Left ventricle myocardium inferior (tissue), 1 donor: Measurements from ENCODE around the gene TNRC6B. TPM values are rescaled to one million over a fixed set of nuclear protein-coding genes. Genes with fewer than 3 reads are reported as not detected.

ENCODE experiments used
- DNase-seq: peaks from one replicate; pipeline ENCODE4 v3.0.0-alpha.2; 2020
- H3K27ac ChIP-seq: fragments of 200-600 bp; replicated peaks from 2 replicates; pipeline ENCODE4 v1.8.0; 2021
- H3K27me3 ChIP-seq: fragments of 200-600 bp; 2 replicates; pipeline ENCODE4 v1.8.0; 2021; ENCODE audit warnings: low read depth
- H3K36me3 ChIP-seq: fragments of 200-600 bp; 2 replicates; pipeline ENCODE4 v1.8.0; 2021
- H3K4me1 ChIP-seq: fragments of 200-600 bp; 2 replicates; pipeline ENCODE4 v1.8.0; 2021
- H3K4me3 ChIP-seq: fragments of 200-600 bp; 2 replicates; pipeline ENCODE4 v1.8.0; 2021; ENCODE audit warnings: mild to moderate bottlenecking, moderate library complexity
- H3K9me3 ChIP-seq: fragments of 200-600 bp; replicated peaks from 2 replicates; pipeline ENCODE4 v1.8.0; 2021
- CTCF ChIP-seq: fragments of 200-600 bp; IDR thresholded peaks from 2 replicates; pipeline ENCODE4 v1.8.0; 2021; ENCODE audit warnings: antibody characterized with exemption, mild to moderate bottlenecking, borderline replicate concordance
- intact Hi-C: fragments of 100-400 bp; cut with micrococcal nuclease; formaldehyde crosslinking; loops from one replicate; pipeline ENCODE4 v1.11.0; 2022
- total RNA-seq: library from RNA; stranded (reverse); fragmentation: NEBNext Ultra II Directional; extraction: Animal tissue kit (Norgen Biotek cat#: 25700); gene quantifications from one replicate; pipeline ENCODE4 v1.2.1, GENCODE V29; 2021
- donor health status: DM: no; HTN: yes; CAD: no; lungs with severe emphysema.

The TNRC6B gene
- total RNA-seq, 1 donor from 2014 or later, result 43.8 TPM

- H3K4me3 ChIP-seq, result no peak overlapping the region
- H3K36me3 ChIP-seq, result no peaks in the 10 kb centered on the region
- intact Hi-C loops, result no loop called here
- no peak for TF ChIP-seq CTCF
- no peaks in the 10 kb centered on the region for H3K27me3 ChIP-seq
- no peaks in the 10 kb centered on the region for H3K9me3 ChIP-seq
- DNase-seq, result no peak
- peaks cover 90% of the 10 kb centered on the region for H3K4me1 ChIP-seq
- H3K27ac ChIP-seq, result peak overlapping the region; percentile 52
Observed at GRCh38 chr22:40212121-40212520, 34.4 kb downstream of the TNRC6B start.

GRCh38 chr22:40213478-40213877 is 35.8 kb downstream of the TNRC6B start:
- H3K4me3 ChIP-seq, result no peak overlapping the region
- intact Hi-C loops, result no loop called here
- TF ChIP-seq CTCF, result no peak
- DNase-seq, result no peak
- no peak overlapping the region for H3K27ac ChIP-seq
- H3K27me3 ChIP-seq, result no peaks in the 10 kb centered on the region
- H3K36me3 ChIP-seq, result no peaks in the 10 kb centered on the region
- no peaks in the 10 kb centered on the region for H3K9me3 ChIP-seq
- peaks cover 98% of the 10 kb centered on the region for H3K4me1 ChIP-seq

- Histone ChIP-seq H3K36me3 (no peaks in the 10 kb centered on the region), H3K4me1 (peaks cover 98% of the 10 kb centered on the region), H3K27ac (peak overlapping the region; percentile 2), H3K27me3 (no peaks in the 10 kb centered on the region), H3K4me3 (no peak overlapping the region), H3K9me3 (no peaks in the 10 kb centered on the region)
- DNase-seq, result peak; percentile 28
- intact Hi-C loops, result no loop called here
- no peak for TF ChIP-seq CTCF
Observed at GRCh38 chr22:40215266-40215665, 37.5 kb downstream of the TNRC6B start.

GRCh38 chr22:40216041-40216756 is 38.5 kb downstream of the TNRC6B start:
- intact Hi-C loops, result no loop called here
- Histone ChIP-seq H3K4me3 (no peak overlapping the region), H3K4me1 (peaks cover 98% of the 10 kb centered on the region), H3K27me3 (no peaks in the 10 kb centered on the region), H3K9me3 (no peaks in the 10 kb centered on the region), H3K27ac (peak overlapping the region; percentile 2), H3K36me3 (no peaks in the 10 kb centered on the region)
- TF ChIP-seq CTCF, result no peak
- DNase-seq, result no peak

GRCh38 chr22:40218152-40218551 is 40.4 kb downstream of the TNRC6B start:
- Histone ChIP-seq H3K27ac (no peak overlapping the region), H3K4me3 (no peak overlapping the region), H3K9me3 (no peaks in the 10 kb centered on the region), H3K27me3 (no peaks in the 10 kb centered on the region), H3K36me3 (no peaks in the 10 kb centered on the region), H3K4me1 (peaks cover 98% of the 10 kb centered on the region)
- no peak for TF ChIP-seq CTCF
- no peak for DNase-seq
- intact Hi-C loops, result no loop called here
